Inflammatory macrophage (primary cell): ENCODE data around the gene TMEM62.
A peak's percentile ranks its signal among the peaks of the same experiment; 100 is the strongest.
"Not testable (repeated sequence)": the region's sequence is repeated elsewhere in the genome, so short reads cannot be mapped to it uniquely, and the experiment has no call there.

ENCODE experiments used
- DNase-seq, 2 donors: peaks; one replicate each; pipeline ENCODE4 v3.0.0-alpha.2; 2020 to 2022

The TMEM62 gene

DNA sequence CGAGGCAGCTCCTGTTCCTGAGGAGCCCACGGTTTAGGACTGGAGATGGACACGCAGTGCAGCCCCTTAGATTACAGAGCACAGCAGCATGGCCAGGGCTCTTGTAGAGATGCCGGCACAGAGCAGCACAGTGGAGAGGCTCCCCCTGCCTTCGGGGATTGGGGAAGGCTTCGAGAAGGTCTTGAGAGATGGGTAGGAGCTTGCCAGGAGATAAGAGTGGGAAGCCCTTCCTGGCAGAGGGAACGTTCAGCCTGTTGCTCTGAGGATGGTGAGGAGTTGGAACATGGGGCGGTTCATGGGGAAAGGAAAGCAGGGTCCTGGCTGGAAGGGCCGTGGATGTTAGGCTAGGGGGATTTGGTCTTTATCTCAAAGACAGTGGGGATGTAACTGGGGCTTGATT, 77.4 kb downstream of the TMEM62 start:
- DNase-seq: no peak

DNA sequence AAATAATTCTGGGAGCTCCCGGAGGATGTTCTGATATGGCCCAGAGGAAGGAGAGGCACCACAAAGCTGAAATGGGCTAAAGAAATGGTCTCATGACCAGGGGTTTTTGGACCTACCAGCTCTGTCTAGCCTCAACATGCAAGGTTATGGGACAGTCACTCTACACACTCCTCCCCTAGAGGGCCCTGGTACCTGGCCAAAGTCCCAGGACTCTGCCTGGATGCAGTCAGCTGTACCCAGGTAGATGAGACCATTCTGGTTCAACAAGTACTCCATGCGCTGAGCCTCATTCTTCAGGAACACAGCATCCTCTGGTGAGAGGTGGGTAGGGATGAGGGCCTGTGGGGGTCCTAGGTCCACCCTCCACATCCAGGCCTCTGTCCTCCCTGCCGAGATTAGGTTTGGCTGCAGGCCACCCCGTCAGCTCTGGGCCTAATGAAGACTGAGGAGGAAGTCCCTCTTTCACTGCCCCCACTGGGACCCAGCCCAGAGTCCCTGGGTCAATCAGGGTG, 77.9 kb downstream of the TMEM62 start:
- DNase-seq: no peak

DNA sequence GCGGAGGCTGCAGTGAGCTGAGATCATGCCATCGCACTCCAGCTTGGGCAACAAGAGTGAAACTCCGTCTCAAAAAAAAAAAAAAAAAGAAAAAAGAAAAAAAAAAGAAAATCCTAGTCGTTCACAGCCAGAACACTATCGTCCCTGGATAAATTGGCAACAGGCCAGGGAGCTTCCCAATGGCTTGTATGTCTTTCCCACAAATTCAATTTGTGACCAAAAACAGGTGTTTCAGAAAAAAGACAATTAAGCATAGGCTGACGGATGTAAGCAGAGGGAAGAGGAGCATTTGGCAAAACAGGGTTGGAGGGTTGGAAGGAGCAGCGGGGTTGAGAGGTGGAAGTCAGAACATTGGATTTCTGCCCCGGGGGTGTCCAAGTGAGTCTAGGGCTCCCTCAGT, 78.9 kb downstream of the TMEM62 start:
- DNase-seq: no peak

DNA sequence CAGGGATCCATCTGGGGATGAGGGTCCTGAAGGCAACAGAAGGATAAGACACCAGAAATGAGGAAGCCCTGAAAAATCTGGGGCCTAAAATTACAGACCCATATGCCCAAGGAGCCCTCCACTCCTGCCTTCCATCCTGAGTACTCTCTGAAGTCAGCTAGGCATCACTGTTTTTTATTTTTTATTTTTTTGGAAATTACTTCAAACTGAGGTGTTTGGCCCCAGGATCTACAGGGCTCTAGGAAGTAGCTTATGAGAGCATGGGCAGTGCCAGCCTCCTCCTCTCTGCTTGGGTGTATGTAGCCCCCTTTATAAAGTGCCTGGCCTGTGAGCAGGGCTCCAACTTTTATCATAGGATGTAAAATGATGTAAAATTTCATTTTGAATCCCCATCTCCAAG, 79.6 kb downstream of the TMEM62 start:
- DNase-seq: no peak

DNA sequence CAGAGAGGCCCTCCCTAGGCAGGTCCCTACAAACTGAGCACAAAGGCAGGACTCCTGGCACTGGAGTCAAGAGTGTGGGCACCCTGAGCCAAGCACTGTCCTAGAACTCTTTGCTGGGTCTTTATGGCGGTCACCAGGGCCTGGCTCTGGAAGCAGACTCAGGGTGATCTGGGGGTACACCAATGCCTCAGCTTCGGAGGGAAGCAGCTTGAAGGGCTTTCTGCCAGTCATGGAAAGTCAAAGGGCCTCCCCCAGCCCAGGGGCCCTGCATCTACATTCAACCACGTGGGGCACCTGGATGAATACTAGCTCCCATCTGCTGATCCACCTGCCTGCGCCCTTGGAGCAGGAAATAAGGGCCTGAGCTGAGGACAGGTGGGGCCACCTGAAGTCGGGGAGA, 80.1 kb downstream of the TMEM62 start:
- DNase-seq: no peak

DNA sequence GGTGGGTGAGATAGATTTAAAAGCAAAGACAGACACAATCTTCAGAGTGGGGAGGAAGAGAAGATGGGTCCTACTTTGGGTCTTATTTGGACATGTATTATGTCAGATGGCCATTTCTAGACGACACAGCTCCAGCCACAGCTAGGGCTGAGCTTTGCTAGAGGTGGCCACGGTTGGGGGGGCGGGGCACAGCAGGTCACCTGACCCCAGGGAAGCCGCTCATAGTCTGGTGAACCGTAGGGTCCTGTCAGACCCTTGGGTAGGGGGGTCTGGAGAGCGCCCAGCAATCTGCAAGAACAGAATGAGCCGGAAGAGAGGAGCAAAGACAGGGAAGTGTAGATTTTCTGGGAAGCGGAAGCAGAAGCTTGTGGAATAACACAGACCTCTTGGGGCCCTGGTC, 80.8 kb downstream of the TMEM62 start:
- no peak for DNase-seq

DNA sequence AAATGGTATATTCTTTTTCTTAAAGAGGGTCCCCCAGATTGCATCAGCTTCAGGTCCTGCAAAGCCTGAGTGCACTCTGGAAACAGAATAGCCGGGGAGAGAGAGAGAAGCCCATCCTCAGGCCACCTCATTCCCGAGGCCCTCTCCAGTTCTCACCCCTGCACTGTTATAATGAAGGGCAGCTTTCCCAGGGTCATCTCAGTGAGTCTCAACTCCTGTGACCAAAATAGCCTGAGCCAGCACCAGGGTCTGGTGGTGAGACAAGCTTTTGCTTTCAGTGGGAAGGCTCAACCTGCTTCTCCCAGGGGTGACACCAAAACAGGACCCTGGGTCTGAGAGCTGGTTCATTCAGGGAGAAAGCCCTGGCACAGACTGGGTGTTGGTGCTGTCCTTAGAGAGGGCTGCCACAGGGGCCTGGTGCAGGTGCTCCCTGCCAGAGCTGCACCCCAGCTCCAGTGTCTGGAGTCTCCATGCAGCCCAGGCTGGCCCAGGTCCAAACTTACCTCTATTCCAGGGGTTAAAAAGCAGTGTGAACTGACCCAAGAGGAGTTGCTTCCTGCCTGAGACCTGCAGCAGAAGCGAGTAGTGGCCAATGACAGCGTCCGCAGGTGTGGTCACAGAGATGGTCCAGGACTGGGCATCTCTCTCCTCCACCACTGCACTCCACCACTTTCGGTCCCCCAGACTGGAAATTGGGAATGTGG, 81.4 kb downstream of the TMEM62 start:
- no peak for DNase-seq

DNA sequence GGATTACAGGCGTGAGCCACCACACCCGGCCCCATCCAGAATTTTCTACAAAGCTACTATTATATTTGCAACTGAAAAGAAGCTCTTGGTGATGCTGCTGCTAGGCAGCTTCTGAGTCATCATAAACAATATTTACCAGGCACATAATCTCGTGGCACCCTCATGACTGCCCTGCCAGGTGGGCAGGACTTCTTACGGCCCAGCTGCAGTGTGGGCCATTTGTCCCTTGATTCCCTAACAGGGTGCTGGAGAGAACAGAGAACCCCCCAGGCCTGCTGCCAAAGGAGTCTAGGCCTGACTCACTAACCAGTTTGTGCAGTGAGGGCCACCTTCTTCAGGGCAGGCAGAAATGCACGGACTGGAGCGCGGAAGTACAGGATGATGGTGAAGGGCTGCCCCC, 82.6 kb downstream of the TMEM62 start:
- DNase-seq: no peak

DNA sequence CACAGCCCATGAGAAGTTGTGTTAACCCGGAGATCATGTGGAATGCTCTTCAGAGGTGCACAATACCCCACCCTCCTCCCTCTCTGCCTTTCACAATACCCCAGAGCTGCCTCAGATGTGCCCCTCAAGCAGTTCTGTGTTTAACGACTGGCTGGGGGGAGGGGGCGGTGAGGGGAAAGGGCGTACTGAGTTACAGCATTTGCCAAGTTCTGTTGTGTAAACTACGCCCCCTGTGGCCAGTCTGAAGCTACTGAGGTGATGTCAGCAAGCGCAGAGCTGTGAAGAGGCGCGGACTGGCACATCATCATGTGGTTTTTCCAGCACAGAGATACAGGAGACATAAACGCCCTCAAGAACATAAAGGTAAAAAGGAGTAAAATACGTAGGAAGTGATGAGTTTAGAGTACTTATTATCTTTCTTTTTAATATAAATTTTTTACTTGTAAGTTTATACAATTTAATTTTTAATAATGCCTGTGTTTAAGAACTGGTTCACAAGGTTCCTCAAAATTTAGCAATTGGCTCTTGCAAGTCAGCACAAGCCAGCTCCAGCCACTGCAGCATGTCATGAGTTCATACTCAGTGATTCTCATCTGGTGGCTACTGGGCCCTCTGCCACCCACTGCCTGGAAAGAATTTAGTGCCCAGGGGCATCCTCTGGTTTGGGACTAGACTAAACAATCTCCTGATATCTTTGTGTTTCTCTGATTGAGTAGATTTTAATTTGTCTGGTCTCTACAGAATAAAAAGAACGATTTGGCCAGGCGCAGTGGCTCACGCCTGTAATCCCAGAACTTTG, 85.7 kb downstream of the TMEM62 start:
- DNase-seq: peak; percentile 8 to 54

DNA sequence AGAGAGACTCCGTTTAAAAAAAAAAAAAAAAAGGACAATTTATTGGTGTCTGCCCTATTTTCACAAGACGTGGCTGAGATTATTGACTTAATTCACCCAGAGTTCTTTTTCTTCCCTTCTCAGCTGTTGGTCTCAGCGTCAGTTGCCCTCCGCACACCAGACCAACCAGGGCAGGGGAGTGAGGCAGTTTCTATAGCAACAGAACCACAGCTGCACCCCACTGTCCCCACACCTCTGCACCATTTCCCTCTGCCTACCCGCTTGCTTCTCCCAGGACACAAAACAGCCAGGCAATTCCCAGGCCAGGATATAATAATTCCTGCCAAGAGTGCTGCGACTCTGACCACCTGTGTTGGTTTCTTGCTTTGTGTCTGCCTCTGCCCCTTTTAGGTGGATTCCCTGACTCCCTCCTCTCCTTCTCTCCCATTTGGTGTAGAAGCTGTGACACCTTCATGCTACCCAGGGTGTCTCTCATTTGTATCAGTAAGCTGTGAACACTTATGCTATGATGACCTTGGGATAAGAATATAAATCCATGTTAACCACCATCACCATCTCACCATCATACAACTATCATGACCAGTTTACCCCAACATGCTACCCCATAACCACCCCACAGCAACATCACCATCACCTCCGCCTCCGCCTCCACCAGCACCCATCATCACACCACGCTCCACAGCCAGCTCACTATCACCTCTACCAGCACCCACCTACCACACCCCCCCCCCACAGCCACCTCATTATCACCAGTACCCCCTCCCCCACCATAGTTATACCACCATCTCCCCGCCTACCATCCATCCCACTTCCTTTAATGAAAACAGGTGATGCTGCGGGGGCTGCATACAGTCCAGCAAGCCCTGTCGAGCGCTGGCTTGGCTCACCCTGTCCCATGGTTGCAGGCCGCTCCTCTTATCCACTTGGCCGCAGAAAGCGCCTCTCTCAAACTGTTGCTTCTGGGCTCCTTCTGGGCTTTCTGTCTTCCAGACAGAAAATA, 86.8 kb downstream of the TMEM62 start:
- no peak for DNase-seq

DNA sequence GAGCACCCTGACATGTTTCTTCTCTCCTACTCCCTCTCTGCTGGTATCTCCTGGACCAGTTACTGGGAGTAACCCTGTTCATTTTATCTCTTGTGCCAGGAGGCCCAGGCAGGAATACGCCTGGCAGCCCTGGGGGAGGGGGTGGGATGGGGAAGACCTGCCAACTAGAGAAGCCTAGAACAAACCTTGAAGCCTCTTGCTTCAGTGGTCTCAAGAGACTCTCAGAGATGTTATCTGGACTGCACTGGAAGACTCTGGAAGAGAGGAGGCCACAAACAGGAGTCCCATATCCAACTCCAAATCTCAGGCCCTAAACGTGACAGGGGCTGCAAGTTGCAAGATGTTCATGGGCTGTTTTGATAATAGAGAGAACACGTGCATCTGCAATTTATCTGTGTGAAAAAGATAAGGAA, 87.6 kb downstream of the TMEM62 start, which contains the start of gene EPB42:
TSS of gene EPB42 (minus strand) at position 28 of the 413 bp plus-strand sequence. CDS start 193 bp downstream, outside the sequence.
- DNase-seq: no peak

DNA sequence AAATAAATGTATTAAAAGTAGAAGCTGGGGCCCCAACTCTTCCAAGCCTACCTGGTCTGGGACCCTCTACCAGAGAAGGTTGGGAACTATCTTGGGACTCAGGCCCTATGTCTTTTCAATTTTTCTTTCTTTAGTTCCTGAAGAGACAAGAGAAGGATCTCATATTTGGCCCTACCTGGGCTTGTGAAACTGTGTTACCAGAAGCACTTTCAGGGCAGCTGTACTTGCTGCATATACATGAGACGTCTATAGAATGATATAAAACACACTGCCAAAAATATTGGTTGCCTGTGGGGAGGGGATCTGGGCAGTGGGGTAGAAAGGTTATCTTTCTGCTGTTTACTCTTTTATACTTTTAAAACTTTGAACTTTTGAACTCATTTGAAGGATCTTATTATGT, 88.0 kb downstream of the TMEM62 start:
- DNase-seq: no peak

DNA sequence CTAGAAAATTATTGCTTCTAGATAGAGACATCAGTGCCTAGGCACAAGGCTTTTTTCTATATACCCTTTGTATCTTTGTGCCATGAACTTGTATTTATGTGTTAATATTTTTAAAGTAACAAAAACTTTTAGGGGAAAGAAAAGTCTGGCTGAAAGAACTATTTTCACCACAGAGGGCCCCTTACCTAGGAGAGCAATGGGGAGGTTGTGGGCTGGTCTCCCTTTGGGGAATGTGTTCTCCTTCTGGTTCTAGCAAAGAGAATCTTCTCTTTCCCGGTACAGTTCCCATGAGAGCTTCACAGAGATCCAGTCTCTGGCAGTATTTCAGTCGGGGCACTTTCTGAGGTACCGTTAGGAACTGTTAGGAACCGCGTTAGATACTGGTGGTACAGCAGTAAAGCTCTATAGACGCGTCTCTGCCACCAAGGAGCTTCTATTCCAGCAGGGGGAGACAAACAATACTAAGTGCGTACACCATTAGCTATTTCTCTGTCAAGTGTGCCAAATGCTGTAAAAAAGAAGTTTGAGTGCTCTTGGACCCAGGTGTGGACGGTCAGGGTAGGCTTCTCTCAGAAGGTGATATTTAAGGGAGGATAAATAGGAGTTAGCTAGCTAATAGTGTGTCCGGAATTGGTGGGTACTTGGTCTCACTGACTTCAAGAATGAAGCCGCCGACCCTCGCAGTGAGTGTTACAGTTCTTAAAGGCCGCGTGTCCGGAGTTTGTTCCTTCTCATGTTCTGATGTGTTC, 92.0 kb downstream of the TMEM62 start:
- peak; percentile 68 to 78 for DNase-seq

DNA sequence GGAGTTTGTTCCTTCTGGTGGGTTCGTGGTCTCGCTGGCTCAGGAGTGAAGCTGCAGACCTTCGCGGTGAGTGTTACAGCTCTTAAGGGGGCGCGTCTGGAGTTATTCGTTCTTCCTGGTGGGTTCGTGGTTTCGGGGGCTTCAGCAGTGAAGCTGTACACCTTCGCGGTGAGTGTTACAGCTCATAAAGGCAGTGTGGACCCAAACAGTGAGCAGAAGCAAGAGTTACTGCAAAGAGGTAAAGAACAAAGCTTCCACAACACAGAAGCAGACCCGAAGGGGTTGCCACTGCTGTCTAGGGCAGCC, 92.5 kb downstream of the TMEM62 start:
- DNase-seq: not testable (repeated sequence)

DNA sequence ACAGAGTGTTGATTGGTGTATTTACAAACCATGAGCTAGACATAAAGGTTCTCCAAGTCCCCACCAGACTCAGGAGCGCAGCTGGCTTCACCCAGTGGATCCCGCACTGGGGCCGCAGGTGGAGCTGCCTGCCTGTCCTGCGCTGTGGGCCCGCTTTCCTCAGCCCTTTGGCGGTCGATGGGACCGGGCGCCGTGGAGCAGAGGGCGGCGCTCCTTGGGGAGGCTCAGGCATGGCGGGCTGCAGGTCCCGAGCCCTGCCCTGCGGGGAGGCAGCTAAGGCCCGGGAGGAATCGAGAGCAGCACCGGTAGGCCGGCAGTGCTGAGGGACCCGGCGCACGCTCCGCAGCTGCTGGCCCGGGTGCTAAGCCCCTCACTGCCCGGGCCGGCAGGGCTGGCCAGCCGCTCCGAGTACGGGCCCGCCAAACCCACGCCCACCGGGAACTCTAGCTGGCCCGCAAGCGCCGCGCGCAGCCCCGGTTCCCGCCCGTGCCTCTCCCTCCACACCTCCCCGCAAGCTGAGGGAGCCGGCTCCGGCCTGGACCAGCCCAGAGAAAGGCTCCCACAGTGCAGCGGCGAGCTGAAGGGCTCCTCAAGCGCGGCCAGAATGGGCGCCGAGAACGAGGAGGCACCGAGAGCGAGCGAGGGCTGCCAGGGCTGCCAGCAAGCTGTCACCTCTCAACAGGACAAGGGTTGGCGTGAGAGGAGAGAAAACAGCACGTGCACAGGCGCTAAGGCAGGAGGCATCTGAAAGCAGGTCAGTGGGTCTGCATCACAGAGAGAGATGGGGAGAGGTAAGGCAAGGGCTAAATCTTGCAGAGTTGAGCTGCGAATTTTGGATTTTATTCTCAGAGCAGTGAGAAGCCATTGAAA, 93.3 kb downstream of the TMEM62 start:
- DNase-seq: no peak

DNA sequence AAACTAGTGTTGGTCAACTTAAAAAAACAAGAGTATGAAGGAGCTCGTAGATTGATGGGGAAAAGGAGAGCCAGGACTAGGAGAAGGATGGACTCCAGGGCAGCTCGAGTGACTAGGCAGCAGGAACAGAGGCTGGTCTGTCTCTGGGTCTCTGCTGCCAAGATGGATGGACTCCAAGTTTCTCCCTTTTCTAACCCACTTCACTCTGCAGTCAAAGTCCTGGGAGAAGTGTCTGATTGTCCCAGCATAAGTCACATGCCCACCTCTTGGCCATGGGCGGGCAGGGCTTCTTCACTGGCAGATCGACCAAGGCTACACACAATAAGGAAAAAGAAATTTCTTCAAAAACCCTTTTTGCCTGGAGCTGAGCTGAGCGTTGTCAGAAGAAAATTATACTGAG, 96.6 kb downstream of the TMEM62 start:
- no peak for DNase-seq

DNA sequence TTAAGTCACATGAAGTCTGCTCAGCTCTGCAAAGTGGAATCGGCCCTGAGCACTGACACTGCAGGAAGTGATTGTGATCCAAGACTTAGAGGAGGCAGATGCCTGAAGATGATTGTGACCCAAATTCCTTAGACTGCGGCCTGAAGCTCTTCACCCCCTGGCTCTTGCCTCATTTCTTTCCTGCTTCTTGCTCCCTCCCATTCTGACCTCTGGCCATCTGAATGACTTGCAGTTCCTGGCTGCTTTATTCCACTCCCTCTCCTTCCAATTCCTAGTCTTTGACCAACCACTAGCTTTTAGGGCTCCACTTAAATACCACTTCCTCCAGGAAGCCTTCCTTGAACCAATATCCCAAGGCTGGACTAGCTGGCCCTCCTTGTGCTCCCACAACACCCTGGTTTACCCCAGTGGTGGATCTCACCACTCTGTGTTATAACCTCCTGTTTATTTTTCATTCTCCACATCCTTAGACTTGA, 97.3 kb downstream of the TMEM62 start:
- no peak for DNase-seq

DNA sequence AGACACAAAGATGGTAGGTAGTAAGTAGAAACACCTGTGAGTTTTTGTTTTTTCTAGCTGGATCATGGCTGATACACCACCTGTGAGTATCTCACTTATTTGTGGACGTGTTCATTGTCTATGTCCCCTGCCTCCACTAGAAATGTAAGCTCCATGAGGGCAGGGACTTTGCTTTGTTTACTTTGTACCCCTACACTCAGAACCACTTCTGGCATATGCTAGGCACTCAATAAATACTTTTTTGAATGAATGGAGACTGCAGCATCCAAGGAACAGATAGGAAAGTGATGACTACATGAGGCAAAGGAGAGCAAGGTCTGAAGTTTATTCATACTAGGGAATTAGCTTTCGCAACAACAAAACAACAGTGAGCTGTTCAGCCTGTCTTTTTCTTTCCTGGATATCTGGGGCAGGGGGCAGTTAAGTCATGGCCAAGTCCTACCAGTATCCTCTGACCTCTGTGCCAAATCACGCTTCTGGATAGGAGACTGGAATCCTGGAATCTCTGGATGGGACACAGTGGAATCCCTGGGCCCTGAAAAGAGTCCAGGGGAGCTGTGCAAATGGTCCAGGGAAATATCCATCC, 99.0 kb downstream of the TMEM62 start:
- no peak for DNase-seq
